GM21367 (cell line): ENCODE results near the gene SMIM8.

Source experiments
- ATAC-seq: cut with Tn5 transposase; IDR thresholded peaks from one replicate; pipeline ENCODE4 v1.9.1; 2021; ENCODE audit not compliant: unreplicated experiment

The SMIM8 gene

DNA sequence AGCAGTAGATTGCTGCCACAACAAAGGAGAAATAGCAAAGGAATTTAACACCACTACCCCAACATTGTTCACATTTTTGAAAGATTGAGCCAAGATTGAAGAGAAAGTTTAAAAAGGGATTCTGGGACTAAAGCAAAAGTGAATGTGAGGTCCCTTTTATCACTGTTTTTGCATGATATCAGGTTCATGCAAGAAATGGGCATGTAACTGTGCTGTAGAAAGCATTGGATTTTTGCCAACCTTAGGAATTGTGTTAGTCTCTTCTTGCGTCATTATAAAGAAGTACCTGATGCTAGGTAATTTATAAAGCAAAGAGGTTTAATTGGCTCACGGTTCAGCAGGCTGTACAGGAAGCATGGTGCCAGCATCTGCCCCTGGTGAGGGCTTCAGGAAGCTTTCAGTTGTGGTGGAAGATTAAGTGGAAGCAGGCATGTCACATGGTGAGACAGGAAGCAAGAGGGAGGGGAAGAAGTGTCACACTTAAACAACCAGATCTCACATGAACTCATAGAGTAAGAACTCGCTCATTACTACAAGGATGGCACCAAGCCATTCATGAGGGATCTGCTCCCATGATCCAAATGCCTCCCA lies 11.3 kb downstream of the SMIM8 start:
- ATAC-seq, result no peak

- no peak for ATAC-seq
These were observed 12.3 kb downstream of the SMIM8 start for GRCh38 chr6:87334683-87335082.

DNA sequence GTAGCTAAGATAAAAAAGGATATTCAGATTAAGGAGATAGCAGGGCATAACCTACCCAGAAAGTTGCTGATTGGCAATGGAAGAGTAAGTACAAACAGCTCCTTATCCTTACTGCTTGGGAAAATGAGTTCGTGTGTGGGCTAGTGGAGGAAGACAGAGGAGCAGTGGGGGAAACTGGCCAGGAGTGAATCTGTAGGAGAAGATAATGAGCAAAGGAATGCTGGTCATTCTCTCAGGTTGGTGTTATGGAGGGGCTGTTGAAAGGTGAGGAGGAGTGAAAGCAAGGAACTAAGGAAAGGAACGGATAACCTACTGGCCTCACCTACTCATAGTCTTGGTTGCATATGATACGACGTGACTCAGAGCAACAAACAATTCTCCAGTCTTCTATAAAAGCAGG lies 14.0 kb downstream of the SMIM8 start:
- ATAC-seq, result no peak

- no peak for ATAC-seq
These were observed 17.8 kb downstream of the SMIM8 start for GRCh38 chr6:87340230-87340629.

DNA sequence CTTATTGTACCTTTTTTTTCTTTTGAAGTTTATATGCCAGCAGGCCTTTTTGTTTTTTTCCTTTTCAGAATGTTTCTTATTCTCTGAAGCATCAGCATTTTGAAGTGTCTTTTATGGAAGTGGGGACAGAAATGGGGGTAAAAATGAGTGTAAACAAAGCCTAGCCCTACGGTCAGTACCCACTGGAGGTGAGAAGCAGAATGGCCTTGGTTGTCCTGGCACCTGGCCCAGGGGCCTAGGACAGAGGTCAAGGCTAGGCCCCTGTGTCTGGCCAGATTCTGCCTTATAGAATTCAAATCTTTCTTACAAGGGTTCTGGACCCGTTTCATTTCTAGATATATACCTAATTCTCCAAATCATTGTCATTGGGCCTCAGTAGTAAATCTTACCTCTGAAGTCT lies 18.8 kb downstream of the SMIM8 start:
- ATAC-seq, result no peak

GRCh38 chr6:87341899-87342298 lies 19.5 kb downstream of the SMIM8 start:
- ATAC-seq, result peak; percentile 98

- no peak for ATAC-seq
These were observed 20.4 kb downstream of the SMIM8 start for GRCh38 chr6:87342829-87343228.

DNA sequence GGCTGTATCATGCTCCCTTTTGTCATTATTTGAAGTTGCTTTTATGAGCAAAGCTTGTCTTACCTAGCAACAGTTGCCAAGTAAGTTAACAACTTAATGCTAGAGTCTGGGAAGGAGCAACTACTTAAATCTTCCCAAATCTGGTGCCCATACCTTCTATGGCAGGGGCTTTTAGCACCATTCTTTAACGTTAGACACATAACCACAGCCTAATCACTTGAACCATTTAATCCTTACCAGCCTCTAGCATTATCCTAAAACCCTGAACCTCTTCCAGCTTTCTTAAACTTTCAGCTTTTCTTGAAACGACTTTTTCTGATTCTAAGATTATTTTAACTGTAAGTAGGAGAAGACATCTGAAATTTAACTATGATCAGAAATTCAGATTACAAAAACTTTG lies 22.3 kb downstream of the SMIM8 start, which contains the start of gene C6orf163:
TSS of gene C6orf163 (plus strand) at position 83 of the 400 bp plus-strand sequence. CDS start at position 370, 287 bp downstream.
- ATAC-seq, result no peak

- no peak for ATAC-seq
These were observed 24.3 kb downstream of the SMIM8 start for GRCh38 chr6:87346700-87347099.

DNA sequence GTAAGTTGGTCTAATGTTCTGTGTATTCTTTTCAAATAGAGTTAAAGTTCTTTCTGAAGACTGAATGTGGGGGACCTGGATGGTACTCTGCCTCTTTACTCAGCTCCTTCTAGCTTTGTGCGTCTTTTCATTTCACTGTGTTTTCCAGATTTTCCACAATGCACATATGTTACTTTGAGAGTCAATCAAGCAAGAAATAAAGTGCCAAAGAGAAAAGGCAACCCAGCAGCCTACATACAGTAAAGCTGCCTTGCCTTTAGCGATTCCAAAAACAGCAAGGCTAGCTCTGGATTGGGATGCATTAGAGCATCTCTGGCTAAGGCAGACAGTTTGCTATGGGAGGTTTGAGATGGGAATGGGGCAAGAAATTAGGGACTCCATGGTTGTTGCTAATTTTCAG lies 27.5 kb downstream of the SMIM8 start:
- no peak for ATAC-seq

- ATAC-seq, result no peak
These were observed 28.1 kb downstream of the SMIM8 start for GRCh38 chr6:87350516-87350915.

DNA sequence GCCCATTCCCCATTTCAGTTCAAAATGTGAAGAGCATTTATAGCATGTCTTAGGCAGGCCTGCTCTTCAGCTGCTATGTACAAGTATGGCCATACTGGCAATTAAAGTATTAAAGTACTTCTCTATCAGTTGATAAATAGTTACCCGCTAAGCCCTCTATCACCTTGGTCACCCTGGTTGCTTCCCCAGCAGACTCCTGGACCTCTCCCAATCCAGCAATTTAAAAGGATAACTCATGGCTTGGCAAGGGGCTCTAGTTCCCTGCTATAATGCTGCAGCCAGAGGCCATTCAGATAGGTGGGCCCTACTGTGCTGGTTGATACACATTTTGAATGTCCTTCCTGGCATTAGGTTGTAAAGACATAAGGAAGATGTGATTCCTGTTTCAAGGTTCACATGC lies 29.2 kb downstream of the SMIM8 start:
- no peak for ATAC-seq

- no peak for ATAC-seq
These were observed 33.8 kb downstream of the SMIM8 start for GRCh38 chr6:87356181-87356580.

DNA sequence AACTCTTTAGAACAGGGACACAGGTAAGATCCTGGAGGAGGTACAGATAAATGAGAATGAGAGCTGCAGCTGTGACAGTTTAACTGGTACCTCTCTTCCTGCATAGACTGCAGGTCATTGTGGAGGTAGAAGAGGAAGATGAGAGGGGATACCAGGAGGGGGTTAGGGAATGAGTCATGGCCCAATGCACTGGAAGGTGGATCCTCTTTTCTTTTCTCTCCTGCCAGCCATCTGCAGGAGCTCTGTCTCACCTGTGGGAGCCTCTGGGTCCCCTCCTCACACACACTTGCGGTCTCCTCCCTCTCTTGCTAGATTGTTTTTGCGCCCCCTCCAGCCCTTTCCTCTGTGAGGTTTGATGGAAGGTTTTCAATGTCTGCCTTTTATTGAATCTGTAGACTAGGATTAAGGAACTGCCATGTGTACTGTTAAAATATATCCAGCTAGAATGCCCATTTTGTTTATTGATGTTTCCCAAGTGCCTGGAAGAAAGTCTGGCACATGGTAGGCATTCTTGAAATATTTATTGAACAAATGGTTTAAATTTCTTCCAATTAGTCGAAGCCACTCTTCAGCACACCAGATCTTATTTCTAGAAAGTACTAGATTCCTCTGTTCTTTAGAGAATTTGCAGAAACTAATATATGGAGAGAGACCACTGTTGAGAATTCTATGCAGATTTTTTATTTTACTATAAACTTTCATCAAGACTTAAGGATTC lies 35.2 kb downstream of the SMIM8 start:
- no peak for ATAC-seq

- no peak for ATAC-seq
These were observed 42.3 kb downstream of the SMIM8 start for GRCh38 chr6:87364602-87365252.

DNA sequence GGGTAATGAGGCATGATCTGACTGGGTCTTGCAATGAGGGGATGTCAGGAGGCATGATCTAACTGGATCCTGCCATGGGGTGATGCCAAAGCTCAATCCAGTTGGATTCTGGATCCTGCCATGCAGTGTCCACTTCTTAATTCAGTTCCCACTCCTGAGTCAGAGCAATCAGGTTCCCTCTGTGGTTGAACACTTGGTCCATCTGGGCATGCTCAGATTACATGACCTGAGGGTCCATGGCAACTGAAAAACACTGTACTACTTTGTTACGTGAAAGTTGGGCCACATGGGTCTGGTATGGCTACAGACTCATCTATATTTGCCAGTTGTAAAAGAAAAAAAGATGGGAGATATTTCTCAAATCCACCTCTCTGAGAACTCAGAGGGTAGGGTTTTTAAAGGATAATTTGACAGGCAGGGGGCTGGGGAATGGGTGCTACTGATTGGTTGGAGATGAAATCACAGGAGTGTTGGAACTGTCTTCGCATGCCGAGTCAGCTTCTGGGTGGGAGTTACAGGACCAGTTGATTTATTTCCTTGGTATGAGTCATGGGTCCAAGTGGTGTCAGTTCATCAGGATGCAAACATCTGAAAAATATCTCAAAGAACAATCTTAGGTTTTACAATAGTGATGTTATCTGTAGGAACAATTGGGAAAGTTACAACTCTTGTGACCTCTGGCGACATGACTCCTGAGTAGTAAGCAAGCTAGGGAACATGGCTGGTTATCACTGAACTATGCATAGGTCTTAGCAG lies 43.9 kb downstream of the SMIM8 start:
- ATAC-seq, result no peak

DNA sequence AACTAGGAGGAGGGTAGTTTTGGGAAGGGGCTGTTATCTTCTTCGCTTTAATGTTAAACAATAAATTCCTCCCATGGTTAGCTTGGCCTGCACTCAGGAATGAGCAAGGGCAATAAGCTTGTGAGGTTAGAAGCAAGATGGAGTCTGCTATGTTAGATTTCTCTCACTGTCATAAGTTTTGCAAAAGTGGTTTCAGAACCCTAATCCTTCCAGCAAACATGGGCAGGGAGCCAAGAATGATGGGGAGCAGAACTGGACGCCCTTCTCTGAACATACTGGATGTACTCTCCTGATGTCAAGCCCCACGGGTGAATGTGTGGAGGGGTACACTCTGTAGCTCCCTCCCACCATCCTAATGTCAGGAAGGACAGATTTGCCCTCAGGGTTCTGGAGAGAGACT lies 44.5 kb downstream of the SMIM8 start:
- no peak for ATAC-seq

GRCh38 chr6:87373377-87373776 lies 51.0 kb downstream of the SMIM8 start:
- ATAC-seq, result no peak

DNA sequence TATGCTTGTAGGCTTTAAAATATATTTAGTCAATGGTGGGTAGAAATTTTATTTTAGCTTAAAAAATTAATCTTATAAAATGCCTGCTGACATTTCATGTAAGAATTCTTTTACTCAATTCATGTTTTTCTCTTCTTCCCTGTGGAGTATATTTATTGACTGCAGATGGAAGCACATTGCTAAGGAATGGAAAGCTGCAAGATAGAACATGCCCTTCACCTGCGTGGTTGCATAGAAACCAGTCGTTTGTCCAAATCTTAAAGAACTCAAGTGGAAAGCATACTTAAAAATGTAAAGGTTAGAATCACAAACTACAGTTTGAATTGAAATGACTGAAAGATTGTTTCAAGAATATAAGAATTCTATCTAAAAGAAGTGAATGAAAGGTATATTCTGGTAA lies 52.9 kb downstream of the SMIM8 start:
- ATAC-seq, result no peak

- no peak for ATAC-seq
These were observed 54.3 kb downstream of the SMIM8 start for GRCh38 chr6:87376643-87377042.

GRCh38 chr6:87378947-87379346 lies 56.6 kb downstream of the SMIM8 start:
- peak; percentile 61 for ATAC-seq

GRCh38 chr6:87382861-87383260 lies 60.5 kb downstream of the SMIM8 start:
- ATAC-seq, result no peak
